HL-60 (cell line): ENCODE measurements around the gene MARCO.

Source experiments
- GABPA ChIP-seq: IDR thresholded peaks from 2 replicates; pipeline ENCODE4 v1.6.1; 2012; ENCODE audit warnings: low read depth
- POLR2AphosphoS5 ChIP-seq: IDR thresholded peaks from 2 replicates; pipeline ENCODE4 v1.6.1; 2012; ENCODE audit warnings: low read depth
- TF ChIP-seq, protein P1 (sequence below): IDR thresholded peaks from one replicate; pipeline ENCODE4 v1.5.1; 2011; ENCODE audit warnings: low read length, control low read depth, inconsistent platforms; ENCODE audit not compliant: insufficient read depth

DNA sequence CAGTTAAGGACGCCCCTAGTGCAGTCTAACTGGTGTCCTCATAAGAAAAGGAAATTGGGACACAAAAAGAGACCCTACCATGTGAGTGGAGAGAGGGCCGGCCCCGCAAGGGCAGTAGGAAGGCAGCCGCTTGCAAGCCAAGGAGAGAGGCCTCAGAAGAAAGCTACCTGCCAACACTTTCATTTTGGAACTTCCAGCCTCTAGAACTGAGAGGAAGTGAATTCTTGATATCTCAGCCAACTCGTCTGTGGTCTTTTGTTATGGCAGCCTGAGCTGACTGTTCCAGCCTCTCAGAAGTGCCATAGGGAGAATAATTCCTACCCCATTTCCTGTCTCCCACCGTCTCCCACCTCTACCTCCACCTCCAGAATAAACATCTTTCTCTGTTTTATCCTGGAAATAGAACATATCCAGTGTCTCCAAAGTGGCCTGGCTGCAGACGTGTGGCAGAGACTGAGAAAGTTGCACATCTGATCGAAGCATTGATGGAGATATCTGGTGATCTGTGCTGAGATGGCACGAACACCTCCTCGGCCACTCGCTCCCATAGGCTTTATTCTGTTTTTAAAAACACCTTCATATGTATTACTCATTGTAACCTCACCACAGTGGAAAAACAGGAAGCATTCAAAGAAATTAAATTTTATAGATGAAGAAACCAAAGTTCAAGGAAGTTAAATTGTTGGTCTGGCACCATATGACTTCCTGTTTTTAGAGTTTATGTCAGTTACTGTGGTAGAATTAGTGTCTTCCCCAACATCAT lies 39.5 kb upstream of the MARCO start:
- TF ChIP-seq, protein P1, sequence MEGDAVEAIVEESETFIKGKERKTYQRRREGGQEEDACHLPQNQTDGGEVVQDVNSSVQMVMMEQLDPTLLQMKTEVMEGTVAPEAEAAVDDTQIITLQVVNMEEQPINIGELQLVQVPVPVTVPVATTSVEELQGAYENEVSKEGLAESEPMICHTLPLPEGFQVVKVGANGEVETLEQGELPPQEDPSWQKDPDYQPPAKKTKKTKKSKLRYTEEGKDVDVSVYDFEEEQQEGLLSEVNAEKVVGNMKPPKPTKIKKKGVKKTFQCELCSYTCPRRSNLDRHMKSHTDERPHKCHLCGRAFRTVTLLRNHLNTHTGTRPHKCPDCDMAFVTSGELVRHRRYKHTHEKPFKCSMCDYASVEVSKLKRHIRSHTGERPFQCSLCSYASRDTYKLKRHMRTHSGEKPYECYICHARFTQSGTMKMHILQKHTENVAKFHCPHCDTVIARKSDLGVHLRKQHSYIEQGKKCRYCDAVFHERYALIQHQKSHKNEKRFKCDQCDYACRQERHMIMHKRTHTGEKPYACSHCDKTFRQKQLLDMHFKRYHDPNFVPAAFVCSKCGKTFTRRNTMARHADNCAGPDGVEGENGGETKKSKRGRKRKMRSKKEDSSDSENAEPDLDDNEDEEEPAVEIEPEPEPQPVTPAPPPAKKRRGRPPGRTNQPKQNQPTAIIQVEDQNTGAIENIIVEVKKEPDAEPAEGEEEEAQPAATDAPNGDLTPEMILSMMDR, result no peak
- TF ChIP-seq POLR2AphosphoS5 (peak; percentile 79; the same call in 1 of the 2 replicates), GABPA (no peak; the same call in 1 of the 2 replicates)
